HFFc6 (cell line): ENCODE results near the gene PARD3B. TPM values are rescaled to one million over a fixed set of nuclear protein-coding genes. Genes with fewer than 3 reads are reported as not detected.

ENCODE experiments used
- DNase-seq: peaks from one replicate; pipeline ENCODE4 v3.0.0-alpha.2; 2018
- H3K27ac Mint-ChIP-seq: 2 replicates; pipeline ENCODE4 v1.8.0; 2020; ENCODE audit warnings: mild to moderate bottlenecking, mixed read lengths
- H3K27me3 Mint-ChIP-seq: 2 replicates; pipeline ENCODE4 v1.8.0; 2021; ENCODE audit warnings: mild to moderate bottlenecking, moderate library complexity, mixed read lengths; ENCODE audit not compliant: insufficient read depth
- H3K36me3 Mint-ChIP-seq: 2 replicates; pipeline ENCODE4 v1.8.0; 2021; ENCODE audit warnings: low read depth, mixed read lengths
- H3K4me1 Mint-ChIP-seq: 2 replicates; pipeline ENCODE4 v1.8.0; 2020; ENCODE audit warnings: low read depth, mixed read lengths
- H3K4me3 Mint-ChIP-seq: 2 replicates; pipeline ENCODE4 v1.8.0; 2020; ENCODE audit warnings: mild to moderate bottlenecking, moderate library complexity, mixed read lengths
- H3K9me3 Mint-ChIP-seq: 2 replicates; pipeline ENCODE4 v1.8.0; 2020; ENCODE audit warnings: mild to moderate bottlenecking, mixed read lengths
- total RNA-seq, 6 experiments: library from RNA; stranded (reverse); fragmentation: NEBNext Ultra II Directional; extraction: Animal tissue kit (Norgen Biotek cat#: 25700); gene quantifications; 2 replicates in 1 of 6; 3 replicates in 5 of 6; pipeline ENCODE4 v1.2.3, GENCODE V29; 2021
- TF ChIP-seq, protein P1 (sequence below): fragments of 200-600 bp; sonication (generic); IDR thresholded peaks from 2 replicates; pipeline ENCODE4 v1.5.0; 2021; ENCODE audit warnings: antibody characterized with exemption, mild to moderate bottlenecking

Gene PARD3B
- total RNA-seq, 6 experiments from 2014 or later: 14.0 to 22.4 (median 15.3) TPM

DNA sequence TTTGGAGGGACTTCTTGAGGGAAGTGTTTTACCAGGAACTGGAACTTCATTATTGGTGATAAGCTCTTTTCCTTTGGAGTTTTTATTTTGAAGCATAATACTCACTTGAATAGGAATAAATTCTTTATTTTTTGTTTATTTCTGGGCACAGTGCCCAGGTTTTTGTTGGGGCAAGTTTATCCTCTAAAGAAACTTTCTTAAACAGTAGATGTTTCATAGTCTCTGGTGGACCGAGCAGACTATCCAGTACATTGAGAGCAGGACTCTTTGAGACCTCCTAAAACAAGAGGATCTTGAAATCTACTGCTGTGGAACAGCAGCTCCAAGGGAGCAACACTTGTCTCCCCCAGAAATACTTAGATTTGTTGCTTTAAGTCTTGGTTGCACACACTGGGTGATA is 109.4 kb downstream of the PARD3B start:
- Mint-ChIP-seq H3K4me3 (peak overlapping the region; percentile 46), H3K9me3 (peaks cover 7% of the 10 kb centered on the region; the same call in 1 of the 2 replicates), H3K4me1 (peaks cover 36% of the 10 kb centered on the region), H3K27me3 (no peaks in the 10 kb centered on the region), H3K36me3 (peaks cover 20% of the 10 kb centered on the region), H3K27ac (peak overlapping the region; percentile 48)
- peak; percentile 13 for DNase-seq
- TF ChIP-seq, protein P1, sequence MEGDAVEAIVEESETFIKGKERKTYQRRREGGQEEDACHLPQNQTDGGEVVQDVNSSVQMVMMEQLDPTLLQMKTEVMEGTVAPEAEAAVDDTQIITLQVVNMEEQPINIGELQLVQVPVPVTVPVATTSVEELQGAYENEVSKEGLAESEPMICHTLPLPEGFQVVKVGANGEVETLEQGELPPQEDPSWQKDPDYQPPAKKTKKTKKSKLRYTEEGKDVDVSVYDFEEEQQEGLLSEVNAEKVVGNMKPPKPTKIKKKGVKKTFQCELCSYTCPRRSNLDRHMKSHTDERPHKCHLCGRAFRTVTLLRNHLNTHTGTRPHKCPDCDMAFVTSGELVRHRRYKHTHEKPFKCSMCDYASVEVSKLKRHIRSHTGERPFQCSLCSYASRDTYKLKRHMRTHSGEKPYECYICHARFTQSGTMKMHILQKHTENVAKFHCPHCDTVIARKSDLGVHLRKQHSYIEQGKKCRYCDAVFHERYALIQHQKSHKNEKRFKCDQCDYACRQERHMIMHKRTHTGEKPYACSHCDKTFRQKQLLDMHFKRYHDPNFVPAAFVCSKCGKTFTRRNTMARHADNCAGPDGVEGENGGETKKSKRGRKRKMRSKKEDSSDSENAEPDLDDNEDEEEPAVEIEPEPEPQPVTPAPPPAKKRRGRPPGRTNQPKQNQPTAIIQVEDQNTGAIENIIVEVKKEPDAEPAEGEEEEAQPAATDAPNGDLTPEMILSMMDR: no peak

DNA sequence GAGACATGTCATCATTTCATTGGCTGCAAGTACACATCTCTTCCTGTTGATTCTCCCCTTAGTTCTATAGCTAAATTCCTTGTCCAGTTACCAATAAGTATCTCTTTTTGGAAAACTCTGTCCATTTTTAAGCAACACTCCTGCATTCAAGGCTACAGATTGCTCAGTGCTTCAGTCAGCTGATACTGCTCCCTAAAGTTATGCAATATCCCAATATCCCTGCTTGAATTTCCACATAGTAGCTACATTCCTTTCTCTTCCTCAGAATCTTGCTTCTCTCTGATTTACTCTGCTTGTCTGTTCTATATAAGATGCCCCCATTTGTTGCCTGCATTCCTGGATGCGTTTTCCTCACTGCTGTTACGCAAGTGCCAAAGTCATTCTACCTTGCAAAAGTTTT is 109.8 kb downstream of the PARD3B start:
- Mint-ChIP-seq H3K4me1 (peaks cover 36% of the 10 kb centered on the region), H3K27me3 (no peaks in the 10 kb centered on the region), H3K27ac (peak overlapping the region; percentile 48), H3K9me3 (peaks cover 7% of the 10 kb centered on the region; the same call in 1 of the 2 replicates), H3K36me3 (peaks cover 20% of the 10 kb centered on the region), H3K4me3 (peak overlapping the region; percentile 46)
- TF ChIP-seq, protein P1: no peak
- DNase-seq: peak; percentile 51

DNA sequence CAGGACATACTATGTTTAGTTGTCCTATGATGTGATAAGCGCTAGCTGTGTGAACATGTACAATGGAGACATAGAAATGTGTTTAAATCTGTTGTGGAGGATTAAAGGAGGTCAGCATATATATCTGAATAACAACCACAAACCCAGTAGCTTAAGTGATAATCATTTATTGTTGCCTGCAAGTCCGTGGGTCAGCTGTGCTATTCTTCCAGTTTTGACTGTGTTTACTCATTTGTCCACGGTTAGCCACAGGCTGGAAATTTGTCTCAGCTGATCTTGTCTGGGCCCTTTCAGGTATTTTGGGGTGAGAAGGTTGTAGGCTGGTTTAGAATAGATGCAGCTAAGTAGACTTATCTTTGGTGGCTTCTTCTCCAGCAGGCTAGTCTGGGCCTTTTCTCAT is 110.4 kb downstream of the PARD3B start:
- TF ChIP-seq, protein P1: no peak
- Mint-ChIP-seq H3K4me1 (peaks cover 36% of the 10 kb centered on the region), H3K4me3 (no peak overlapping the region), H3K9me3 (peaks cover 7% of the 10 kb centered on the region; the same call in 1 of the 2 replicates), H3K27ac (no peak overlapping the region), H3K36me3 (peaks cover 16% of the 10 kb centered on the region), H3K27me3 (no peaks in the 10 kb centered on the region)
- DNase-seq: no peak

GRCh38 chr2:204657024-204657423 is 111.7 kb downstream of the PARD3B start:
- Mint-ChIP-seq H3K27ac (no peak overlapping the region), H3K4me3 (no peak overlapping the region), H3K9me3 (peaks cover 5% of the 10 kb centered on the region; the same call in 1 of the 2 replicates), H3K4me1 (peaks cover 36% of the 10 kb centered on the region), H3K27me3 (no peaks in the 10 kb centered on the region), H3K36me3 (peaks cover 5% of the 10 kb centered on the region)
- no peak for DNase-seq
- TF ChIP-seq, protein P1: no peak

DNA sequence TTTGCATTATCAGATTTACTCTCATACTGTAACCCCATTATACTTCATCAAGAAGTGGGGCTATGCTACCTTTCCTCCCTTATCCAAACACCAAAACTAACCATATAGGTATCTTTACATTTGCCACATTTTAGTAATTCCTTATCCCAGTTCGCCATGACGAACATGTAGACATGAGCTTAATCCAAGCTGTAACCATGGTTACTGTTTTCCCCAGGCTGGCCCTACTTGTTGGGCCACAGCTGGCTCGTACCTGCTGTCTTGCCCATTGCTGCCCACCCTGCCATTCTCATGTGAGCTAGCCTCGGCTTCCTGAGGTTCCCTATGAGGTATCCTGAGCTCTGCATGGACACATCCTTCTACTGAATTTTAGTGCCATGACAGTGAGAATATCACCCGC is 117.7 kb downstream of the PARD3B start:
- no peaks in the 10 kb centered on the region for H3K27me3 Mint-ChIP-seq
- DNase-seq: no peak
- no peaks in the 10 kb centered on the region; the same call in 1 of the 2 replicates for H3K4me1 Mint-ChIP-seq
- no peak overlapping the region for H3K4me3 Mint-ChIP-seq
- H3K9me3 Mint-ChIP-seq: no peaks in the 10 kb centered on the region
- peaks cover 4% of the 10 kb centered on the region; the same call in 1 of the 2 replicates for H3K36me3 Mint-ChIP-seq
- H3K27ac Mint-ChIP-seq: no peak overlapping the region; the same call in 1 of the 2 replicates
- TF ChIP-seq, protein P1: no peak
